ENCODE results near the gene RTN4IP1.
"Not testable (repeated sequence)": the region's sequence is repeated elsewhere in the genome, so short reads cannot be mapped to it uniquely, and the experiment has no call there.

The RTN4IP1 gene

GRCh38 chr6:106581468-106581867, 47.8 kb downstream of the RTN4IP1 start:
- DNase-seq = no peak

GRCh38 chr6:106579281-106579680, 50.0 kb downstream of the RTN4IP1 start:
- no peak for DNase-seq

GRCh38 chr6:106574741-106575458, 54.4 kb downstream of the RTN4IP1 start:
- peak in 21 of 56 donors; percentile 3 to 83 (median 16) for DNase-seq

GRCh38 chr6:106572875-106573585, 56.3 kb downstream of the RTN4IP1 start:
- no peak for DNase-seq

GRCh38 chr6:106572436-106572835, 56.9 kb downstream of the RTN4IP1 start:
- no peak for DNase-seq

GRCh38 chr6:106569428-106569827, 59.9 kb downstream of the RTN4IP1 start:
- no peak for DNase-seq

- DNase-seq = no peak
Measured at GRCh38 chr6:106568530-106568929, 60.8 kb downstream of the RTN4IP1 start.

- no peak for DNase-seq
Measured at GRCh38 chr6:106564476-106564875, 64.8 kb downstream of the RTN4IP1 start.

- no peak for DNase-seq
Measured at GRCh38 chr6:106563614-106564013, 65.7 kb downstream of the RTN4IP1 start.

GRCh38 chr6:106561686-106562405, 67.5 kb downstream of the RTN4IP1 start:
- DNase-seq = no peak

- no peak for DNase-seq
Measured at GRCh38 chr6:106560996-106561685, 68.2 kb downstream of the RTN4IP1 start.

- not testable (repeated sequence) for DNase-seq
Measured at GRCh38 chr6:106559659-106560058, 69.6 kb downstream of the RTN4IP1 start.

GRCh38 chr6:106558364-106558763, 70.9 kb downstream of the RTN4IP1 start:
- DNase-seq = no peak

GRCh38 chr6:106557837-106558236, 71.5 kb downstream of the RTN4IP1 start:
- DNase-seq = no peak

GRCh38 chr6:106556368-106556960, 72.8 kb downstream of the RTN4IP1 start:
- no peak for DNase-seq

- no peak for DNase-seq
Measured at GRCh38 chr6:106555767-106556166, 73.5 kb downstream of the RTN4IP1 start.

- no peak for DNase-seq
Measured at GRCh38 chr6:106553440-106553839, 75.9 kb downstream of the RTN4IP1 start.

GRCh38 chr6:106551155-106551554, 78.1 kb downstream of the RTN4IP1 start:
- DNase-seq = no peak

GRCh38 chr6:106549521-106549920, 79.8 kb downstream of the RTN4IP1 start:
- no peak for DNase-seq

- not testable (repeated sequence) for DNase-seq
Measured at GRCh38 chr6:106548926-106549455, 80.3 kb downstream of the RTN4IP1 start.
